ENCODE measurements around the gene OR6J1.
A peak's percentile ranks its signal among the peaks of the same experiment; 100 is the strongest.
"Not testable (repeated sequence)": the region's sequence is repeated elsewhere in the genome, so short reads cannot be mapped to it uniquely, and the experiment has no call there.

The OR6J1 gene

GRCh38 chr14:22593601-22594000, 50.6 kb downstream of the OR6J1 start:
- no peak overlapping the region for H3K9ac ChIP-seq (ENCODE audit: low read depth, low read length)
- no peaks in the 10 kb centered on the region for H3K36me3 ChIP-seq (ENCODE audit: insufficient read depth, low read length)
- no peak overlapping the region for H3K4me3 ChIP-seq (ENCODE audit: low read length)
- H3K27me3 ChIP-seq (ENCODE audit: insufficient read depth, low read length), result no peaks in the 10 kb centered on the region
- no peak overlapping the region for H3K27ac ChIP-seq (ENCODE audit: low read depth, low read length)
- H3K9me3 ChIP-seq (ENCODE audit: insufficient read depth, low read depth, low read length), result no peaks in the 10 kb centered on the region
- 83% methylated on average over 2 of the region's 2 CpGs for WGBS
- H3K4me1 ChIP-seq (ENCODE audit: insufficient read depth, low read length), result peaks cover 6% of the 10 kb centered on the region; the same call in 1 of the 2 replicates

DNA sequence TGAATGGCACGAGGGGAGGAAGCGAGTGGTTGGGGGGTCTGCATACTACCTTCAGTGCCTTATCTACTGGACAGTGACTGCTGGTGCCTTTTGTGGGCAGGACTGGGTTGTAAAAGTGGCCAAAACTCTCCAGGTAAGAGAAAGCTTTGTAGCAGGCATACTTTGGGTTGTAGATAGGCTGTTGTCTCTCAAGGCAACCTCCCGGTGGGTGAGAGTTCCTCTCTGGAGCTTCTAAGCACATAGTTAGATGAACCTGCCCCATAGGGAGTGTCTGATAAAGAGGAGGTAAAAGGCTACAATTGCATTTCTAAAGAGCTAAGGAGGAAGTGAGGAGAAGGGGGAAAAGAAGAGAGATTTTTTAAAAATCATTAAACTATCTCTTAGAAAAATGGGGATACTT, 51.0 kb downstream of the OR6J1 start:
- Histone ChIP-seq H3K27ac (ENCODE audit: low read depth, low read length) (no peak overlapping the region), H3K4me1 (ENCODE audit: insufficient read depth, low read length) (peaks cover 7% of the 10 kb centered on the region), H3K36me3 (ENCODE audit: insufficient read depth, low read length) (no peaks in the 10 kb centered on the region), H3K4me3 (ENCODE audit: low read length) (no peak overlapping the region), H3K9ac (ENCODE audit: low read depth, low read length) (no peak overlapping the region), H3K9me3 (ENCODE audit: insufficient read depth, low read depth, low read length) (no peaks in the 10 kb centered on the region), H3K27me3 (ENCODE audit: insufficient read depth, low read length) (no peaks in the 10 kb centered on the region)
- WGBS, result 50% methylated on average over 3 of the region's 3 CpGs

GRCh38 chr14:22589096-22589839, 54.9 kb downstream of the OR6J1 start, which contains the start of gene DAD1:
Gene DAD1, minus strand, starts transcription at chr14:22589224. Its CDS starts 67 bp downstream, at chr14:22589157.
- H3K36me3 ChIP-seq (ENCODE audit: insufficient read depth, low read length), result peaks cover 2% of the 10 kb centered on the region; the same call in 1 of the 2 replicates
- H3K27ac ChIP-seq (ENCODE audit: low read depth, low read length), result peak within 1 kb of the TSS; percentile 82
- peak within 1 kb of the TSS; percentile 88 for H3K4me3 ChIP-seq (ENCODE audit: low read length)
- no peaks in the 10 kb centered on the region for H3K27me3 ChIP-seq (ENCODE audit: insufficient read depth, low read length)
- peaks cover 5% of the 10 kb centered on the region; the same call in 1 of the 2 replicates for H3K4me1 ChIP-seq (ENCODE audit: insufficient read depth, low read length)
- WGBS, result under 1% methylated on average over 44 of the region's 44 CpGs
- H3K9me3 ChIP-seq (ENCODE audit: insufficient read depth, low read depth, low read length), result no peaks in the 10 kb centered on the region
- H3K9ac ChIP-seq (ENCODE audit: low read depth, low read length), result peak within 1 kb of the TSS; percentile 75

- Histone ChIP-seq H3K4me3 (ENCODE audit: low read length) (peak overlapping the region; percentile 88), H3K27me3 (ENCODE audit: insufficient read depth, low read length) (no peaks in the 10 kb centered on the region), H3K9ac (ENCODE audit: low read depth, low read length) (peak overlapping the region; percentile 75), H3K36me3 (ENCODE audit: insufficient read depth, low read length) (peaks cover 7% of the 10 kb centered on the region; the same call in 1 of the 2 replicates), H3K4me1 (ENCODE audit: insufficient read depth, low read length) (peaks cover 5% of the 10 kb centered on the region; the same call in 1 of the 2 replicates), H3K9me3 (ENCODE audit: insufficient read depth, low read depth, low read length) (no peaks in the 10 kb centered on the region), H3K27ac (ENCODE audit: low read depth, low read length) (peak overlapping the region; percentile 31; the same call in 1 of the 2 replicates)
- 6% methylated on average over 15 of the region's 17 CpGs for WGBS
Observed at GRCh38 chr14:22588526-22589095, 55.5 kb downstream of the OR6J1 start.

DNA sequence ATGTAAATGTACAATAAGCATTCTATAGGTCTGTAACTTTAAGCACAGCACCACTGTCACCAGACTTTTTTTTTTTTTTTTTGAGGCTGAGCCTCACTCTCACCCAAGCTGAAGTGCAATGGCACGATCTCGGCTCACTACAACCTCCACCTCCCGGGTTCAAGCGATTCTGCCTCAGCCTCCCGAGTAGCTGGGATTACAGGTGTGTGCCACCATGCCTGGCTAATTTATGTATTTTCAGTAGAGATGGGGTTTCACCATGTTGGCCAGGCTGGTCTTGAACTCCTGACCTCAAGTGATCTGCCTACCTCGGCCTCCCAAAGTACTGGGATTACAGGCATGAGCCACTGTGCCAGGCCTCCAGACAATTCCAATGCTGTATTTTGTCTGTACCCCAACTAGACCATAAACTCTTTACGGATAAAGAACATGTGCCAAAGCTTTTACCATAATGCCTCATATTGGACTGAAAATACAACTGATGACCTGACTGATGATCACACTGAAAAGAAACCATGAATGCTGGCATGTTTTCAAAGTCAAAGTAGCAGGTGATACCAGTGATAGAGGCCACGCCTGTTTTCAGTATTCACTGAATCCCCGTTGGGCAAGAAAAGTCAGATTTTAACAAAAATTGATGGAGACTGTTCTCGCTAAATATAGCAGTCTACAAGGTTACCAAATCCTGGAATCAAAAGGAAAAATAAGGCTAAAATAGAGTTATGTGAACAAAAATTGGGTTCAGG, 56.3 kb downstream of the OR6J1 start:
- not testable (repeated sequence) for H3K27ac ChIP-seq (ENCODE audit: low read depth, low read length); H3K4me1 ChIP-seq (ENCODE audit: insufficient read depth, low read length); H3K9me3 ChIP-seq (ENCODE audit: insufficient read depth, low read depth, low read length); H3K36me3 ChIP-seq (ENCODE audit: insufficient read depth, low read length); H3K27me3 ChIP-seq (ENCODE audit: insufficient read depth, low read length)
- WGBS, result 88% methylated on average over 10 of the region's 10 CpGs
- peak overlapping the region; percentile 88 for H3K4me3 ChIP-seq (ENCODE audit: low read length)
- peak overlapping the region; percentile 75; the same call in 1 of the 2 replicates for H3K9ac ChIP-seq (ENCODE audit: low read depth, low read length)

- Histone ChIP-seq H3K9ac (ENCODE audit: low read depth, low read length) (no peak overlapping the region), H3K36me3 (ENCODE audit: insufficient read depth, low read length) (peaks cover 7% of the 10 kb centered on the region; the same call in 1 of the 2 replicates), H3K4me1 (ENCODE audit: insufficient read depth, low read length) (peaks cover 5% of the 10 kb centered on the region; the same call in 1 of the 2 replicates), H3K27me3 (ENCODE audit: insufficient read depth, low read length) (no peaks in the 10 kb centered on the region), H3K9me3 (ENCODE audit: insufficient read depth, low read depth, low read length) (no peaks in the 10 kb centered on the region), H3K4me3 (ENCODE audit: low read length) (no peak overlapping the region), H3K27ac (ENCODE audit: low read depth, low read length) (no peak overlapping the region)
- WGBS, result 95% methylated on average over 5 of the region's 5 CpGs
Observed at GRCh38 chr14:22587247-22587646, 56.9 kb downstream of the OR6J1 start.

DNA sequence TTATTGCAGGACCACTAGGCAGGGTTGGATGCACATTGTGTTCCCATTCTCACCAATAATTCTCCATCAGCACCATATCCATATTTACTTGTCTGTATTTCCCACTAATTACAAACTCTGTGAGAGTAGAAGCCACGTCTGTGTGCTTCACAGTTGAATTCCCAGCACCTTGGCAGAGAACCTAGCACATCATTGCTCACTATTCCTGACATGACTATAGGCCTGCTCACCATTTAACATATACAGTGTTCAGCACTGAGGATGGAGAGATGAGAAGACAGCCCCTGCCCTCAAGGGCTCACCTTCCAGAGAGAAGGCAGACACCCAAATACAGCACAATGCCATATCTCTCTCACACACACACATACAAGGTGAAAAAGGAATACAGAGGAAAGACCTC, 60.2 kb downstream of the OR6J1 start:
- H3K4me3 ChIP-seq (ENCODE audit: low read length), result no peak overlapping the region
- no peaks in the 10 kb centered on the region for H3K27me3 ChIP-seq (ENCODE audit: insufficient read depth, low read length)
- 90% methylated on average over 1 of the region's 1 CpG for WGBS
- no peak overlapping the region for H3K9ac ChIP-seq (ENCODE audit: low read depth, low read length)
- H3K36me3 ChIP-seq (ENCODE audit: insufficient read depth, low read length), result peaks cover 10% of the 10 kb centered on the region
- no peak overlapping the region for H3K27ac ChIP-seq (ENCODE audit: low read depth, low read length)
- peaks cover 8% of the 10 kb centered on the region; the same call in 1 of the 2 replicates for H3K4me1 ChIP-seq (ENCODE audit: insufficient read depth, low read length)
- no peaks in the 10 kb centered on the region for H3K9me3 ChIP-seq (ENCODE audit: insufficient read depth, low read depth, low read length)

All from HUES64 (cell line).